ENCODE measurements around the gene ARHGEF10L.
A peak's percentile ranks its signal among the peaks of the same experiment; 100 is the strongest.

The ARHGEF10L gene

GRCh38 chr1:17601643-17602382 lies 62.3 kb downstream of the ARHGEF10L start:
- CTCF ChIA-PET: no interaction called here
- H3K27ac ChIP-seq (ENCODE audit: extremely low read depth, low read depth, low read length): no peak overlapping the region
- POLR2A ChIA-PET: no interaction called here
- H3K4me3 ChIP-seq (ENCODE audit: low read depth, low read length): no peak overlapping the region
- TF ChIP-seq MEIS1 (CRISPR knock-in tag; IDR thresholded peaks at IDR 0.05; ENCODE audit: borderline replicate concordance) (no peak), FEZF1 (tag by site-specific recombination; IDR thresholded peaks at IDR 0.05) (no peak), ZNF394 (tag by site-specific recombination; IDR thresholded peaks at IDR 0.05; ENCODE audit: borderline replicate concordance) (no peak), GLIS1 (tag by site-specific recombination; IDR thresholded peaks at IDR 0.05) (0 out of 2 replicates have a peak, but pooled peaks have one; percentile 8), ZNF449 (tag by site-specific recombination; IDR thresholded peaks at IDR 0.05) (0 out of 2 replicates have a peak, but pooled peaks have one; percentile 29)
- H3K4me1 ChIP-seq (ENCODE audit: control insufficient read depth, insufficient read depth, low read length): peaks cover 7% of the 10 kb centered on the region
- no peaks in the 10 kb centered on the region for H3K9me3 ChIP-seq (ENCODE audit: control insufficient read depth, insufficient read depth, low read depth, low read length)
- peaks cover 0 to 9% of the 10 kb centered on the region in 2 experiments; a peak in 1 of 3 replicates for H3K36me3 ChIP-seq (ENCODE audit: control insufficient read depth in 2 of 2, insufficient read depth in 1 of 2, low read length in 2 of 2)

GRCh38 chr1:17603091-17603841 lies 63.8 kb downstream of the ARHGEF10L start:
- TF ChIP-seq KLF17 (tag by site-specific recombination; IDR thresholded peaks at IDR 0.05) (peak; percentile 99), ZNF18 (tag by site-specific recombination; IDR thresholded peaks at IDR 0.05) (no peak), SP2 (tag by site-specific recombination; IDR thresholded peaks at IDR 0.05) (peak; percentile 12; the same call in 1 of the 2 replicates), ZBTB20 (tag by site-specific recombination; IDR thresholded peaks at IDR 0.05) (no peak)
- Histone ChIP-seq H3K4me3 (ENCODE audit: low read depth, low read length) (no peak overlapping the region), H3K27ac (ENCODE audit: extremely low read depth, low read depth, low read length) (no peak overlapping the region), H3K36me3 (ENCODE audit: control insufficient read depth in 2 of 2, insufficient read depth in 1 of 2, low read length in 2 of 2) (peaks cover 0 to 9% of the 10 kb centered on the region in 2 experiments; a peak in 1 of 3 replicates), H3K9me3 (ENCODE audit: control insufficient read depth, insufficient read depth, low read depth, low read length) (no peaks in the 10 kb centered on the region), H3K4me1 (ENCODE audit: control insufficient read depth, insufficient read depth, low read length) (no peaks in the 10 kb centered on the region)
- ChIA-PET POLR2A (no interaction called here), CTCF (interaction anchor here (9.3 kb wide), 1 partner anchor 99 kb away, joined by 250 read pairs; no protein-coding TSS in a partner anchor)

- CTCF ChIA-PET: interaction anchor here (0.6 to 9.3 kb wide), 24 partner anchors 9 to 208 kb away, joined by 3 to 250 read pairs (median 7); no protein-coding TSS in a partner anchor
- TF ChIP-seq ZNF274 (IDR thresholded peaks at IDR 0.05; ENCODE audit: low read length) (no peak), ZNF274 (tag by site-specific recombination; IDR thresholded peaks at IDR 0.05; ENCODE audit: borderline replicate concordance) (no peak), GLIS1 (tag by site-specific recombination; IDR thresholded peaks at IDR 0.05) (peak; percentile 40), ZNF488 (tag by site-specific recombination; IDR thresholded peaks at IDR 0.05) (no peak)
- Histone ChIP-seq H3K4me1 (ENCODE audit: control insufficient read depth, insufficient read depth, low read length) (no peaks in the 10 kb centered on the region), H3K4me3 (ENCODE audit: low read depth, low read length) (no peak overlapping the region), H3K36me3 (ENCODE audit: control insufficient read depth in 2 of 2, insufficient read depth in 1 of 2, low read length in 2 of 2) (peaks cover 0 to 9% of the 10 kb centered on the region in 2 experiments; a peak in 1 of 3 replicates), H3K27ac (ENCODE audit: extremely low read depth, low read depth, low read length) (no peak overlapping the region), H3K9me3 (ENCODE audit: control insufficient read depth, insufficient read depth, low read depth, low read length) (no peaks in the 10 kb centered on the region)
- POLR2A ChIA-PET: interaction anchor here (0.6 kb wide), 1 partner anchor 68 kb away, joined by 6 read pairs; no protein-coding TSS in a partner anchor
Observed at GRCh38 chr1:17605582-17606344, 66.3 kb downstream of the ARHGEF10L start.
